Neural cell (in vitro differentiated cells): Measurements from ENCODE around the gene TEX11. TPM values are rescaled to one million over a fixed set of nuclear protein-coding genes. Genes with fewer than 3 reads are reported as not detected.
"Not testable (repeated sequence)": the region's sequence is repeated elsewhere in the genome, so short reads cannot be mapped to it uniquely, and the experiment has no call there.

ENCODE experiments used
- H2AFZ ChIP-seq: fragments of 200-600, 300-800 bp; sonication (generic), shearing (Covaris generic); 2 replicates; pipeline ENCODE4 v1.6.0; 2014; ENCODE audit warnings: low read depth, mild to moderate bottlenecking, antibody characterized with exemption, low read length, moderate library complexity
- H3F3A ChIP-seq: fragments of 200-600 bp; shearing (Covaris generic); 2 replicates; pipeline ENCODE4 v1.6.1; 2016; ENCODE audit warnings: mild to moderate bottlenecking, moderate library complexity, mixed read lengths, antibody characterized with exemption, low read length; ENCODE audit not compliant: insufficient read depth, poor library complexity, severe bottlenecking
- H3K27ac ChIP-seq: fragments of 200-600, 300-800 bp; sonication (generic), shearing (Covaris generic); 2 replicates; pipeline ENCODE4 v1.5.1; 2014; ENCODE audit warnings: mild to moderate bottlenecking, low read length, moderate library complexity
- H3K27me3 ChIP-seq: fragments of 300-800, 200-600 bp; sonication (generic), shearing (Covaris generic); 2 replicates; pipeline ENCODE4 v1.6.0; 2014; ENCODE audit warnings: mild to moderate bottlenecking, low read depth, low read length, moderate library complexity; ENCODE audit not compliant: insufficient read depth
- H3K36me3 ChIP-seq: fragments of 300-800, 200-600 bp; sonication (generic), shearing (Covaris generic); 2 replicates; pipeline ENCODE4 v1.5.1; 2014; ENCODE audit warnings: mild to moderate bottlenecking, antibody characterized with exemption, low read length, moderate library complexity; ENCODE audit not compliant: insufficient read depth
- H3K4me2 ChIP-seq: fragments of 300-800, 200-600 bp; sonication (generic), shearing (Covaris generic); 2 replicates; pipeline ENCODE4 v1.6.0; 2014; ENCODE audit warnings: mild to moderate bottlenecking, low read length
- H3K4me3 ChIP-seq: fragments of 300-800, 200-600 bp; sonication (generic), shearing (Covaris generic); 2 replicates; pipeline ENCODE4 v1.5.1; 2014; ENCODE audit warnings: mild to moderate bottlenecking, low read length, moderate library complexity
- H3K79me2 ChIP-seq: fragments of 200-600 bp; shearing (Covaris generic); replicated peaks from 2 replicates; pipeline ENCODE4 v1.6.0; 2014; ENCODE audit warnings: mild to moderate bottlenecking, low read length, moderate library complexity; ENCODE audit not compliant: insufficient read depth
- H3K9ac ChIP-seq: fragments of 300-800, 200-600 bp; sonication (generic), shearing (Covaris generic); 2 replicates; pipeline ENCODE4 v1.6.1; 2016; ENCODE audit warnings: mild to moderate bottlenecking, low read length, mixed read lengths
- H3K9me2 ChIP-seq: fragments of 200-600 bp; shearing (Covaris generic); 2 replicates; pipeline ENCODE4 v1.6.1; 2016; ENCODE audit warnings: mild to moderate bottlenecking, low read length, mixed read lengths; ENCODE audit not compliant: insufficient read depth
- H3K9me3 ChIP-seq: fragments of 200-600, 300-800 bp; sonication (generic), shearing (Covaris generic); 2 replicates; pipeline ENCODE4 v1.6.1; 2016; ENCODE audit warnings: mild to moderate bottlenecking, mixed run types, low read length, moderate library complexity, mixed read lengths
- H4K20me1 ChIP-seq: fragments of 200-600 bp; shearing (Covaris generic); 2 replicates; pipeline ENCODE4 v1.6.1; 2016; ENCODE audit warnings: mild to moderate bottlenecking, mixed run types; ENCODE audit not compliant: insufficient read depth
- EP300 ChIP-seq: fragments of 450-650 bp; conservative IDR thresholded peaks from 2 replicates; pipeline ENCODE4 v1.6.1; 2014; ENCODE audit warnings: antibody characterized with exemption, mild to moderate bottlenecking, moderate library complexity; ENCODE audit not compliant: poor library complexity, severe bottlenecking
- MXI1 ChIP-seq: fragments of 450-650 bp; conservative IDR thresholded peaks from 2 replicates; pipeline ENCODE4 v1.6.1; 2014; ENCODE audit warnings: antibody characterized with exemption, mild to moderate bottlenecking; ENCODE audit not compliant: poor library complexity, severe bottlenecking
- POLR2AphosphoS5 ChIP-seq: IDR thresholded peaks from 2 replicates; pipeline ENCODE4 v1.6.1; 2012
- RAD21 ChIP-seq: fragments of 450-650 bp; conservative IDR thresholded peaks from 2 replicates; pipeline ENCODE4 v1.6.1; 2014; ENCODE audit warnings: antibody characterized with exemption, mild to moderate bottlenecking, moderate library complexity
- SMC3 ChIP-seq: fragments of 450-650 bp; conservative IDR thresholded peaks from 2 replicates; pipeline ENCODE4 v1.6.1; 2014; ENCODE audit warnings: antibody characterized with exemption, mild to moderate bottlenecking, moderate library complexity; ENCODE audit not compliant: poor library complexity
- TAF1 ChIP-seq: IDR thresholded peaks from 2 replicates; pipeline ENCODE4 v1.6.1; 2012; ENCODE audit warnings: low read depth
- polyA plus RNA-seq: library from polyadenylated mRNA; depleted of rRNA; stranded (reverse); fragments of >200 nt; gene quantifications from 2 replicates; pipeline ENCODE4 v1.2.3, GENCODE V29; 2014
- TF ChIP-seq, protein P1 (sequence below): fragments of 450-650 bp; IDR thresholded peaks from 2 replicates; pipeline ENCODE4 v1.5.1; 2014; ENCODE audit warnings: antibody characterized with exemption, mild to moderate bottlenecking, moderate library complexity; ENCODE audit not compliant: poor library complexity, severe bottlenecking
- TF ChIP-seq, protein P2 (sequence below): IDR thresholded peaks from 2 replicates; pipeline ENCODE4 v1.6.1; 2012; ENCODE audit warnings: borderline replicate concordance

Gene TEX11
- polyA plus RNA-seq, 1 donor from 2014 or later: not detected

DNA sequence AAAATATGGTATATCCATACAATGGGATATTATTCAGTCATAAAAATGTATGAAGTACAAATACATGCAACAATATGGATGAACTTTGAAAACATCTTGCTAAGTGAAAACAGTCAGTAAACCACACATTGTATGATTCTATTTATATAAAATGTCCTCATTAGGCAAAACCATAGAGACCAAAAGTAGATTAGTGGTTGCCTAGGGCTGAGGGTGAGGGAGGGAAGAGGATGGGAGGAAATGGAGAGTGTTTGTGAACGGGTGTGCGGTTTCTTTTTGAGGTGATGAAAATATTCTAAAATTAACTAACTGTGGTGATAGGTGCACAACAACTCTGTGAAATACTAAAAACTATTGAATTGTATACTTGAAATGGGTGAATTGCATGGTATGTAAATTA is 29.6 kb downstream of the TEX11 start:
- Histone ChIP-seq H2AFZ (no peak overlapping the region), H3K9ac (no peak overlapping the region), H3K79me2 (no peaks in the 10 kb centered on the region), H3K36me3 (no peaks in the 10 kb centered on the region), H3F3A (no peaks in the 10 kb centered on the region), H3K4me2 (no peak overlapping the region), H3K4me3 (no peak overlapping the region), H4K20me1 (no peaks in the 10 kb centered on the region), H3K9me3 (no peaks in the 10 kb centered on the region), H3K27me3 (no peaks in the 10 kb centered on the region), H3K27ac (no peak overlapping the region), H3K9me2 (no peaks in the 10 kb centered on the region)
- TF ChIP-seq POLR2AphosphoS5 (no peak), RAD21 (no peak), TAF1 (no peak), SMC3 (no peak)

DNA sequence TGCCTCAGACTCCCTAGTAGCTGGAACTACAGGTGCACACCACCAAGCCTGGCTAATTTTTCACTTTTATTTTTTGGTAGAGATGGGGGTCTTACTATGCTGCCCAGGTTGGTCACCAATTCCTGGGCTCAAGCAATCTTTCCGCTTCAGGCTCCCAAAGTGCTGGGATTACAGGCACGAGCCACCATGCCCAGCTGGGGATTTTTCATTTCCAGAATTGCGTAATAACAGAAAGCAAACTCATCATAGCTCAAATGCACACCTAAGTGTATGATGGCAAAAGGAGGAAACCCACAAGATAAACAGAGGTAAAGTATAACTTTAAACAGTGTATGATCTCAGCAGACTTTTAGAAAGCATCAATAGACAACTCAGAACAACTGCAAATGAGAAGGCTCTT is 56.2 kb downstream of the TEX11 start:
- no peaks in the 10 kb centered on the region for H3K79me2 ChIP-seq
- H3K27ac ChIP-seq: no peak overlapping the region
- H4K20me1 ChIP-seq: no peaks in the 10 kb centered on the region
- no peak overlapping the region for H2AFZ ChIP-seq
- no peaks in the 10 kb centered on the region for H3K36me3 ChIP-seq
- no peaks in the 10 kb centered on the region for H3F3A ChIP-seq
- H3K27me3 ChIP-seq: no peaks in the 10 kb centered on the region
- no peaks in the 10 kb centered on the region for H3K9me3 ChIP-seq
- TF ChIP-seq MXI1 (no peak), SMC3 (no peak), RAD21 (no peak), POLR2AphosphoS5 (no peak), EP300 (no peak), TAF1 (no peak)
- TF ChIP-seq, protein P1, sequence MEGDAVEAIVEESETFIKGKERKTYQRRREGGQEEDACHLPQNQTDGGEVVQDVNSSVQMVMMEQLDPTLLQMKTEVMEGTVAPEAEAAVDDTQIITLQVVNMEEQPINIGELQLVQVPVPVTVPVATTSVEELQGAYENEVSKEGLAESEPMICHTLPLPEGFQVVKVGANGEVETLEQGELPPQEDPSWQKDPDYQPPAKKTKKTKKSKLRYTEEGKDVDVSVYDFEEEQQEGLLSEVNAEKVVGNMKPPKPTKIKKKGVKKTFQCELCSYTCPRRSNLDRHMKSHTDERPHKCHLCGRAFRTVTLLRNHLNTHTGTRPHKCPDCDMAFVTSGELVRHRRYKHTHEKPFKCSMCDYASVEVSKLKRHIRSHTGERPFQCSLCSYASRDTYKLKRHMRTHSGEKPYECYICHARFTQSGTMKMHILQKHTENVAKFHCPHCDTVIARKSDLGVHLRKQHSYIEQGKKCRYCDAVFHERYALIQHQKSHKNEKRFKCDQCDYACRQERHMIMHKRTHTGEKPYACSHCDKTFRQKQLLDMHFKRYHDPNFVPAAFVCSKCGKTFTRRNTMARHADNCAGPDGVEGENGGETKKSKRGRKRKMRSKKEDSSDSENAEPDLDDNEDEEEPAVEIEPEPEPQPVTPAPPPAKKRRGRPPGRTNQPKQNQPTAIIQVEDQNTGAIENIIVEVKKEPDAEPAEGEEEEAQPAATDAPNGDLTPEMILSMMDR: no peak
- TF ChIP-seq, protein P2, sequence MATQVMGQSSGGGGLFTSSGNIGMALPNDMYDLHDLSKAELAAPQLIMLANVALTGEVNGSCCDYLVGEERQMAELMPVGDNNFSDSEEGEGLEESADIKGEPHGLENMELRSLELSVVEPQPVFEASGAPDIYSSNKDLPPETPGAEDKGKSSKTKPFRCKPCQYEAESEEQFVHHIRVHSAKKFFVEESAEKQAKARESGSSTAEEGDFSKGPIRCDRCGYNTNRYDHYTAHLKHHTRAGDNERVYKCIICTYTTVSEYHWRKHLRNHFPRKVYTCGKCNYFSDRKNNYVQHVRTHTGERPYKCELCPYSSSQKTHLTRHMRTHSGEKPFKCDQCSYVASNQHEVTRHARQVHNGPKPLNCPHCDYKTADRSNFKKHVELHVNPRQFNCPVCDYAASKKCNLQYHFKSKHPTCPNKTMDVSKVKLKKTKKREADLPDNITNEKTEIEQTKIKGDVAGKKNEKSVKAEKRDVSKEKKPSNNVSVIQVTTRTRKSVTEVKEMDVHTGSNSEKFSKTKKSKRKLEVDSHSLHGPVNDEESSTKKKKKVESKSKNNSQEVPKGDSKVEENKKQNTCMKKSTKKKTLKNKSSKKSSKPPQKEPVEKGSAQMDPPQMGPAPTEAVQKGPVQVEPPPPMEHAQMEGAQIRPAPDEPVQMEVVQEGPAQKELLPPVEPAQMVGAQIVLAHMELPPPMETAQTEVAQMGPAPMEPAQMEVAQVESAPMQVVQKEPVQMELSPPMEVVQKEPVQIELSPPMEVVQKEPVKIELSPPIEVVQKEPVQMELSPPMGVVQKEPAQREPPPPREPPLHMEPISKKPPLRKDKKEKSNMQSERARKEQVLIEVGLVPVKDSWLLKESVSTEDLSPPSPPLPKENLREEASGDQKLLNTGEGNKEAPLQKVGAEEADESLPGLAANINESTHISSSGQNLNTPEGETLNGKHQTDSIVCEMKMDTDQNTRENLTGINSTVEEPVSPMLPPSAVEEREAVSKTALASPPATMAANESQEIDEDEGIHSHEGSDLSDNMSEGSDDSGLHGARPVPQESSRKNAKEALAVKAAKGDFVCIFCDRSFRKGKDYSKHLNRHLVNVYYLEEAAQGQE: no peak
- H3K4me3 ChIP-seq: no peak overlapping the region
- H3K9ac ChIP-seq: no peak overlapping the region
- no peaks in the 10 kb centered on the region for H3K9me2 ChIP-seq
- no peak overlapping the region for H3K4me2 ChIP-seq

DNA sequence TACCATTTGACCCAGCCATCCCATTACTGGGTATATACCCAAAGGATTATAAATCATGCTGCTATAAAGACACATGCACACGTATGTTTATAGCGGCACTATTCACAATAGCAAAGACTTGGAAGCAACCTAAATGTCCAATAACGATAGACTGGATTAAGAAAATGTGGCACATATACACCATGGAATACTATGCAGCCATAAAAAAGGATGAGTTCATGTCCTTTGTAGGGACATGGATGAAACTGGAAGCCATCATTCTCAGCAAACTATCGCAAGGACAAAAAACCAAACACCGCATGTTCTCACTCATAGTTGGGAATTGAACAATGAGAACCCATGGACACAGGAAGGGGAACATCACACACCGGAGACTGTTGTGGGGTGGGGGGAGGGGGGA is 64.4 kb downstream of the TEX11 start:
- not testable (repeated sequence) for H3K36me3 ChIP-seq, H3K27me3 ChIP-seq

DNA sequence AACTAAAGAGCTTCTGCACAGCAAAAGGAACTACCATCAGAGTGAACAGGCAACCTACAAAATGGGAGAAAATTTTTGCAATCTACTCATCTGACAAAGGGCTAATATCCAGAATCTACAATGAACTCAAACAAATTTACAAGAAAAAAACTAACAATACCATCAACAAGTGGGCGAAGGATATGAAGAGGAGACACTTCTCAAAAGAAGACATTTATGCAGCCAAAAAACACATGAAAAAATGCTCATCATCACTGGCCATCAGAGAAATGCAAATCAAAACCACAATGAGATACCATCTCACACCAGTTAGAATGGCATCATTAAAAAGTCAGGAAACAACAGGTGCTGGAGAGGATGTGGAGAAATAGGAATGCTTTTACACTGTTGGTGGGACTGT is 64.9 kb downstream of the TEX11 start:
- H3K27ac ChIP-seq, H3K36me3 ChIP-seq, H3F3A ChIP-seq, H3K9ac ChIP-seq, H3K9me2 ChIP-seq, H3K9me3 ChIP-seq, H2AFZ ChIP-seq, H3K27me3 ChIP-seq, H3K4me3 ChIP-seq, H3K79me2 ChIP-seq, H3K4me2 ChIP-seq, H4K20me1 ChIP-seq: not testable (repeated sequence)

More for the DNA sequence above, 64.4 kb downstream of the TEX11 start:
- not testable (repeated sequence) for H2AFZ ChIP-seq, H3F3A ChIP-seq, H3K4me2 ChIP-seq, H3K27ac ChIP-seq, H3K4me3 ChIP-seq, H3K9me3 ChIP-seq, H3K9ac ChIP-seq, H3K9me2 ChIP-seq, H3K79me2 ChIP-seq, H4K20me1 ChIP-seq
